CD4-positive, alpha-beta T cell treated with Interleukin-6 for 4 hours (primary cell): ENCODE results near the gene TTC27.
A peak's percentile ranks its signal among the peaks of the same experiment; 100 is the strongest.
"Not testable (repeated sequence)": the region's sequence is repeated elsewhere in the genome, so short reads cannot be mapped to it uniquely, and the experiment has no call there.

Source experiments
- DNase-seq: peaks from one replicate; pipeline ENCODE4 v3.0.0-alpha.2; 2020; ENCODE audit warnings: mixed read lengths

The TTC27 gene

DNA sequence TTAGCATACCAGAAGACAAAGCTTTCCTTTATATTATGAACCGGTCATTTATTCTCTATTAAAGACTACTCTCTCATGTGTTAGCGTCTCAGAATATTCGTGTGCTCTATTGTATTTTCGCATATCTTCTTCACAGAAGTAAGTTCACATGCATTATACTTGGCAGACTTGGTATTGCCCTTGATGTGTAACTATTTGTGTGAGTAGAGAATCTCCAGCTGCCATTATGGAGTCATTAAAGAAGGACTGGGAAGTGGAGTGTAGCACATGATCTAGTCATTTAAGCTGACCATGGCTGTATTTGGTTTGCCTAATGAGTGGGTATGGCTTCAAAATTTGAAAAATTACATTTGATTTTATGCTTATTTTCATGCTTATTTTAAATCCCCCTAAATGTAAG lies 92.9 kb downstream of the TTC27 start:
- DNase-seq: no peak

DNA sequence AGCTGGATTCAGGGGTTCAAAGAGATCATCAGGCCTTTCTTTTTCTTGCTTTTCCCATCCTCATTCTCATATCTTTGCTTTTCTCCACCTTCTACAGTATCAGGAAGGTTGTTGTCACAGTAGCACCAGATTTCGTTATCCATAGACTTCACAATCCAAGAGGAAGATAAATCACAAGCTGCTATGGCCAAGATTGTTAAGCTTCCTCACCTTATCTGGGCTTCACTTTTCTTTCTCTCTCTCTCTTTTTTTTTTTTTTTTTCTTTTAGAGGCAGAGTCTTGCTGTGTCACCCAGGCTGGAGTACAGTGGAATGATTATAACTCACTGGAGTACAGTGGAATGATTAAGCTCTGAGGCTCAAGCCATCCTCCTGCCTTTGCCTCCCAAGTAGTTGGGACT lies 93.5 kb downstream of the TTC27 start:
- DNase-seq: no peak

DNA sequence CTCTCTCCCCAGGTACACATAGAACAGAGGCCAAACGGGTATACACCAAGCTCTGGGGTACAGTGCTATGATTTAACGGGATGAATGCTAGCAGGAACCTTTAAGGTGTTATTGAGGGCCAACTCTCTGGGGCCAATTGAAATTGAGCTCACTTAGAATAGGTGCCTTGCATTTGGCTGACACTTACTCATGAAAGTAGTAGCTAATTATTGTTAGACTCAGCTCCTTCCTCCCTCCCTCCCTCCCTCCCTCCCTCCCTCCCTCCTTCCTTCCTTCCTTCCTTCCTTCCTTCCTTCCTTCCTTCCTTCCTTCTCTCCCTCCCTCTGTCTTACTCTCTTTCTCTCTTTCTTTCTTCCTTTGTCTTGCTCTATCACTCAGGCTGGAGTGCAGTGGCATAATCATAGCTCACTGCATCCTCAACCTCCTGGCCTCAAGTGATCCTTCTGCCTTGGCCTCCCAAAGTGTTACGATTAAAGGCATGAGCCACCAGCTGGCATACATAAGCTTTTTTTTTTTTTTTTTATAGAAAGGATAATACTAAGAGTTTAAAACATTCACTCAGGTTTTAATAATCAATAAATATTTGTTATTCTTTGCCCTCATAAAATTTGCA lies 95.7 kb downstream of the TTC27 start:
- no peak for DNase-seq

DNA sequence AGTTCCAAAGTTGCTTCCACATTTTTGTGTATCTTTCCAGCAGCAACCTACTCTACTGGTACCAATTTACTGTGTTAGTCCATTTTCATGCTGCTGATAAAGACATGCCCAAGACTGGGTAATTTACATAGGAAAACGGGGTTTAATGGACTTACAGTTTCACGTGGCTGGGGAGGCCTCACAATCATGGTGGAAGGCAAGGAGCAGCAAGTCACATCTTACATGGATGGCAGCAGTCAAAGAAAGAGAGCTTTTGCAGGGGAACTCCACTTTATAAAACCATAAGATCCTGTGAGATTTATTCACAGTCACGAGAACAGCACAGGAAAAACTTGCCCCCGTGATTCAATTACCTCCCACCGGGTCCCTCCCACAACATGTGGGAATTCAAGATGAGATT lies 98.8 kb downstream of the TTC27 start:
- not testable (repeated sequence) for DNase-seq

DNA sequence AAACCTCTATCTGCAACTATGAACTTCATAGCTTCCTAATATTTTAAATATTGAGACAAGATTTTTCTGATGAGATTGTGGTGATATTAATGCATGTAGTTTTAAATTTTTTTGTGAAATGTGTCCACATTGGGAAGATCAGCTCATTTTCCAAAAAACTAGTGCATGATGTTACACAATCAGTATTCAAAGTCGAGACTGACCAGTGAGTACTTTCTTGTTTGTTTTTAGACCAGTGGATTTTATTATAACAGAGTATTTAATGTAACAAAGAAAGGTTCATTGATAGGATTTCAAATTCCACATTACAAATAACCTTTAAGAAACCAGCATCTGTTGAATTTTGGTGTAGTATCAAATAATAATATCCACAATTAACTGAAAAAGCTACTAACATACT lies 99.3 kb downstream of the TTC27 start:
- no peak for DNase-seq

DNA sequence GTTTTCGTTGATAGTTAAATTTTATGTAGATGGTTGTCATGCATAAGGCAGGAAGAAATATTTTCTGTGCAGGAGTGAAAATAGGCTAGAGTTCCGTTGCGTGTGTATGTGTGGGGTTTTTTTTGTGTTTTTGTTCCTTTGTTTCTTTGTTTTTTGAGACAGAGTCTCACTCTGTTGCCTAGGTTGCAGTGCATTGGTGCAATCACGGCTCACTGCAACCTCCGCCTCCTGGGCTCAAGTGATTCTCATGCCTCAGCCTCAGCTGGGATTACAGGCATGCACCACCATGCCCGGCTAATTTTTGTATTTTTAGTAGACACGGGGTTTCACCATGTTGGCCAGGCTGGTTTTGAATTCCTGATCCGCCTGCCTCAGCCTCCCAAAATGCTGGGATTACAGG lies 103.1 kb downstream of the TTC27 start:
- DNase-seq: not testable (repeated sequence)

DNA sequence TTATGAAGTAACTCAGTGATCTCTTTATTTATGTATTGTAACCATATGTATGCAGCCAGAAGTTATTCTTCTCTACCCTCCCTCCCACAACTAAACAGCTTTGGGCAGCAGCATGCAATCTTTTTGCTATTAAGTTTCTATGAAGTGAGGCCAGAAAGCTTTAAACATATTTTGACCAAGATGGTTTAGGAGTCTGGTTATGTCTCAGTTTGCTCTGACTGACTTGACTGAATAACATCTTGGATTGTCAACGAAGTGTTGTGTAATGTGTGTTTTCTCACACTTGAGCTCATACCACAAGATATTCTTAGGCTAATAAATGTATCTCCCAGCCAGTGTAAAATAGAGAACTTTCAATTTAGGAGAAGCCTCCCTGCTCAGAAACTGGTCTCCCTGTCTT lies 104.3 kb downstream of the TTC27 start:
- DNase-seq: no peak

DNA sequence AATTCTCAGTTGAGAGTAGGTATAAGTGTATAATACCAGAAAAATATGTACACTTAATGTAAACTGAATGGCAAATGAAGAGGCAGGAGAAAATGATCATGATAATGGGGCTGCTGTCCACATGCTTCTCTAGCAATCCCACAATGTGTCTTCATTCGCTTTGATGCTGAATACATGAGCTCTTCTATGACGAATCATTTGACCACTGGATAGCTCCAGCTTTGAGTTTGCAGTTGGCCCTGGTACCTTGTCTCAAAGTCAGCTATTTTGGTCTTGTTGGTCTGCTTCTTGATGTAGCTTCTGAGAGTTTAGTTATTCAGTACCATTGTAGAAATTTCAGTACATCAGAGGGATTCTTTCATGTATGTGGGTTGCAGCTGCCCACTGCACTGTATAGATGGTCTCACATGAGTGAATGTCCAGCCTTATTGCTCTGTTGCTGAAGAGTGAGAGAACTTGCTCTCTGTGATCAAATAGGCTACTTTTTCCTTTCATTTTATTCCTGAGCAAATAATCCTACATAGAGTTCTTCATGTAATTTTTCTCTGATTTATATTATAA lies 105.1 kb downstream of the TTC27 start:
- DNase-seq: no peak

DNA sequence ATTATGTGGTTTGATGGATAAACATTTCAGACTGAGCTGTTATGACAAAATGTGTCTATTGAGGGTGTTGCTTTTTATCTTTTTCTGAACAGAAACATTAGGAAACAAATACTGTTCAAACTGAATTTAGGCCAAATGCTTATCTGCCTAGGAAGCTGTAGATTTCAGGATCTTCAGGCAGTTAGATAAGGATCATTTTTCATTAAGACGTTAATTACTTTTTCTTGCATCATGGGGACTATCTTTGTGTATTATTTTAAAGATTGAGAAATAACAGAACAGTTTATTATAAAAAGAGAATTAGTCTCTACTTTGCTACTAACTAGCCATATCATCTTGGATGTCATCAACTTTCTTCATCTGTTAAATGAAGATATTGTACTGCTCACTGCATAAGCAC lies 107.5 kb downstream of the TTC27 start:
- DNase-seq: no peak

DNA sequence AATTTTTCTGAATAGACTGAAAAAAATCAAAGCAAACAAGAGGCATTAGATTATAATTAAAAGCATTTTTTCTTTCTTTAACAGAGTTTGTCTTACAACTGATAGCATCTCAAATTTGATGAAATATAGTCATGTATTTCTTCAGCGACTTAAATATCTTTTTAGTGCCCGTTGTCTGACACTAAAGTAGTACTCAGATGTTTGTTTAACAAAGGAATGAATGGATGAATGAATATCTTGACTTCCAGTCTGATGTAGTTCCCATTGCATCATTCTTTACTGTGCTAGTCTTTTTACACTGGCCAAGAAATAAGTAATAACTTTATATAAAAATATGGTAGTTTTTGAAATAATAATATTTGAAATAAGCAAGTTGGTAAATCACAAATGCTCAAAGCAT lies 111.1 kb downstream of the TTC27 start:
- DNase-seq: no peak

DNA sequence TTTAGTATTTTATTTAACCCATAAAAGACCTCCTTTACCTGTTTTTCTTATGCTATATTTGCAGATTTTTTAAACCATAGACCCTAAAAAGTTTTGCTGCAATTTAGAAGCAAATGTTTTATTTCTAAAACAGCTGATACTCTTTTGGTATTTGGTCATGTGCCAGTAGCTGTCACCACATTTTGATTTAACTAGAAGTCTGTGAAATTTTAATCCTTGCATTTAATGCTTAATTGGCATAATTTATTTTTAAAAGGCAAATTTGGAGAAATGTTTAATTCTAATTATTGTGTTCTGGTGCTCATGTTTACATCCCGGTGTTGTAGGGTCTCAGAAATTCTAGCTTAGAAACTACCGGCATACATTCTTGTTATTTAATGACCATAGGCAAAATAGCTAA lies 111.8 kb downstream of the TTC27 start:
- no peak for DNase-seq

DNA sequence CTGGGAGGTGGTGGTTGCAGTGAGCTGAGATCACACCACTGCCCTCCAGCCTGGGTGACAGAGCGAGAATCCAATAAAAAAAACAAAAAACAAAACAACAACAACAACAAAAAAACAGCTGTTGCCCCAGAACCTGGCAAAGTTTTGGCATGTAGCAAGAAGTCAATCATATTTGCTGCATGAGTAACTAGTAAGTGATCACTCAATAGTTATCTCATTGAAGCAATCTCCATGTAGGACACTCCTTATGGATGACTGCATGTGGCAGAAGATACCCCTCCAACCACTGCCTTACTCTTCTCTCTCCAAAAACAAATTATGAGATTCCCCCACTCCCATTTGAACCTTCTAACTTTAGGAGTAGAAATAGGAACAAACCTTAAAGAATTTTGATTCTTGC lies 113.7 kb downstream of the TTC27 start:
- DNase-seq: no peak

DNA sequence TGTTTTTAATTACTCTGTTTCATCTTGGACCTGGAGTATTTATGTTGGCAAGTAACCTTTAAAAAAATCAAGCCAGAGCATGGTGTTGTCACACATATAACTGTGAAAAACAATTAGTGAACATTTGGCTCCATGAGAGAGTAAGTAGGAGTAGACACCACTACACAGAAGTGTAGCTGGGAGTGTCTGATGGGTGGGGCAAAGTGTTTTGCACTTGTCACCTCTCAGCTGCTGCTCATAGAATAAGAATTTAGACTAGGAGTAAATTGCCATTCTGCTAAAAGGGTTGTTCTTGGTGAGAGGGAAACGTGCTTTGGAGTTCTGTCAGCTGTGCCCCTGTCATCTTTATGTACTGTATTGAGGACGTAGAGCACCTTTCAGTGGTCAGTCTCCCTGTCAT lies 114.5 kb downstream of the TTC27 start:
- DNase-seq: no peak

DNA sequence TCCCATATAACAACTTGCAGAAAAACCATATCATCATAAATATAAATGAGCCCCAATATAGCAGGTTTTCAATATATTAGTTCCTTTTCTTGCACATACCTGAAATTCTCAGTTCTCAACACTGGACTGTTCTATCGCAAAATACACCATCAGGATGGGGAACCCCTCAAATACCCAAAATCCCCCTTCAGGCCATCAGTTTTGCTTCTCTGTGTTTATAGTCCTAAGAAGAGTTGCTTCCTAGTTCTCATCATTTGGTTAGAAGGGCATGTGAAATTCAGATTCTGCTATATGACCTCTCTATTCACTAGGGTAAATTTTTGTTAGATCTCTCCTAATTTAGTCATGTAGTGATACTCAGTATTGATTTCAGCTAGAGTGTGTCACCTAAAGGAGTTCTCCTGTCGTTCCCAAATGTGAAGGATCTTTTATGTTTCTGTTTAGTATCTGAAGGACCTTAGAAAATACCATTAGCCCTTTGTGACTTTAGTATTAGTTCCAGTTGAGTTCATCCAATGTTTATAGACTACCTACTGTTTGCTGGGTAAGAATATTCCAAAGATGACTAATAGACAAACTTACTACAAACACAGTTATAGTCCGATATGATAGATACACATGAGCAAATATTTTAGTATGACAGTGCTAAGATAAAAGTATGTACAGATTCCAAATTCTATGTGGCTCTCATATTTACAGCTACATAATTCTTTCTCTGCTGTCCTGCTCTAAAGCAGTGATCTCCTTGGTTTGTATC lies 115.8 kb downstream of the TTC27 start:
- DNase-seq: no peak

DNA sequence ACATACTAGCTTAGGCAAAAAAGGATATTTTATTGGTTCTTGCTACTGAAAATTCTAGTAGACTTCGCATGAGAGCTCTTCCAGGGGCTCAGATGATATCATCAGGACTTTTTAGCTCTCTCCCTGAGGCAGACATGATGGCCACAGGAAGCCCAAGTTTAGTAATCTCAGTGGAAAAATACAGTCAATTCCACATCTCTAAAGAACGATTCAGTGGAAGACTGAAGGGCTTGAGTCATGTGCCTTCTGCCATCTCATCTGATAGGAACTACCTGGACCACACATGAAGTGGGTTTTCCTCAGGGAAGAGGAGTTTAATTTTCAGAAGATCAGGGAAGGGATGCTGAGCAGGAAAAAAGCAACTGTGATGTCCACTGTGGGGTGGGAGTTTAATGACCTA lies 117.3 kb downstream of the TTC27 start:
- DNase-seq: no peak

DNA sequence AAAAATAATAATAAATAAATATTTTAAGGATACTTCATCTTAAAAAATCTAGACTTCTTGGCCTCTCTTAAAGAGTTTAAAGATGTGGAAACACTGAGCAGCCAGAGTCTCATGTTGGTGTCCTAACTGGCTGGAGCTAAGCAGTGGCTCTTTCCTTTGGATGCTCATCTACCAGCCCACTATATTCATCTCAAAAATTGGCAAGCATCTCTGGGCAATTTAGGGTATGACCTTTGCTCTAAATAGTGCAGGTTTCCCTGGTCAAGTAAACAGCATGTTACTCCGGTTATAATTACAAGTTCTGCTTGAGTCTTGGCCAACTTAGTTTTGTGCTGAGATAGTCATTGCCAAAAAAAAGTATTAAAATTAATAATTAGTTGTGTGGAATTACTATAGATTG lies 117.8 kb downstream of the TTC27 start:
- DNase-seq: no peak

DNA sequence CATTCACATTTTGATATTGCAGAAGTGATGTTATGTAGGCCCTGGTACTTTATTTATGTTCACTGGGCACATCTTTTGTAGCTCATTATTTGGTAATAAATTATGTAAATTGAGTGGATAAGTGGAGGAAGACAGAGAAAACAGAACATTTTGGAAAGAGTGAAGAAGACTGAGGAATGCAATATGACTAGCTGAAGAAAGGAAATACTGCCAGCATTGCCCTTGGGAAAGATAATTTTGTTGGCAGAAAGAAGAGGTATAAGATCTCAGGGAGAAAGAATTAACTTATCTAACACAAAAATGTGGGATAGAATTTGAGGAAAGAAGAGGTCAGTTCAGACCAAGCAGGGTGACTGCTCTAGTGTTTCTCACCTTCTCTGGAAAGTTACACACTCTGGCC lies 118.8 kb downstream of the TTC27 start:
- DNase-seq: no peak

DNA sequence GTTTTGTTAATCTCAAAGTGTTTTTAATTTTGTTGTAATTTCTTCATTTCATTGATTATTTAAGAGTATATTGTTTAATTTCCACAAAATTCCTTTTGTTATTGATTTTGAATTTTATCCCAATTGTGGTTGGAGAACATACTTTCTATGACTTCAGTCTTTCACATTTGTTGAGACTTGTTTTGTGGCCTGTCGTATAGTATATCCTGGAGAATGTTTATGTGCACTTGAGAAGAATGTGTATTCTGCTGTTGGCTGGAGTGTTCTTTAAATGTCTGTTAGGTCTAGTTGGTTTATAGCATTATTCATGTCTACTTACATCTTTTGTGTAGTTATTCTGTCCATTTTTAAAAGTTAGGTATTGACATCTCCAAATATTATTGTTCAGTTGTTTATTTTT lies 120.3 kb downstream of the TTC27 start:
- no peak for DNase-seq

DNA sequence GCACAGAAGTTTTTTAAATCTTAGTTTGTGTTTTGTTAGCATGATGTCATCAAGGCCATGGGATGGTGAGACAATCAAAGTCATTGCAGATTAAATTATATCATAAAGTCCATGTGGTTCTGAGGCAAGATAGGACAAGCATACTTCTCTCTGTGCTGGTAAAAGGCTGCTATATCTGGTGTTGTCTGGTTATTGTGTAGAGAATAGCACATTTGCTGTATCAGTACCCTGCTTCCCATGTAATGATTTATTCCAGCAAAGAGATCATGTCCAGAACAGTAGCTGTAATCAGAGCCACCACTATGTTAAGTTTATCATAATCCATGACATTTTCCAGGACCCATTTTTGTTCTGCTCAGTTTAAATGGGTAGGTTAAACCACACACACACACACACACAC lies 123.0 kb downstream of the TTC27 start:
- DNase-seq: no peak

DNA sequence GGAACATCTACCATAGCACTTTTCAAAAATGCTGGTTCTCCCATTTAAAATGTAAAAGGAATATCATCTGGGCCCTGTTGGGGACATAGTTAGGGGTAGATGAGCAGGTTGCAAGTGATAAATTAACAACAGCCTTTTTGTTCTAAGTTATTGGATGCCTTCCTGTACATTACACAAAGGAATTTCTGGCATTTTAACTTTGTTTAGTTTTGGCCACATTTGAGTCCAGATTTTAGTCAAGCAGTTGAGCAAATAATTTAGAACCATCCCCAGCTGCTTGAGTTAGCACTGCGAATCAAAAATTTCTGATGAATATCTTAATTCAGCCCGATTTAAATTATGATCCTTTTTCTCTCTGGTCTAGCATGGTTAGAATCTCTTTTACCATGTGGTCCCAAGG lies 124.4 kb downstream of the TTC27 start:
- no peak for DNase-seq

DNA sequence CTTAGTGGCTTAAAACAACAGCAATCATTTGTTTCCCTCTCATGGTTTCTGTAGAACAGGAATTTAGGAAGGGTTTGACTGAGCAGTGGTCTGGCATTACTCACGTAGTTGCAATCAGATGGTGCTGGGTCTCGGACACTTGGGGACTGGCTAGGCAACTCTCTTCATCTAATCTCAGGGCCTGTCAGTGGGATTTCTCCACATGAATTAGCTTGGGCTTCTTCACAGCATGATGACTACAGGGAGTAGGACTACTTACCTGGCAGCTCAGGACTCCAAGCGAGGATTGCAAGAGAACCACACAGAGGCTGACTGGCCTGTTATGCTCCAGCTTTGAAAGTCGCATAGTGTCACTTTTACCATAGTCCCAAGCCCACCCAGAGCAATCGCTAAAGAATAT lies 125.1 kb downstream of the TTC27 start:
- no peak for DNase-seq

DNA sequence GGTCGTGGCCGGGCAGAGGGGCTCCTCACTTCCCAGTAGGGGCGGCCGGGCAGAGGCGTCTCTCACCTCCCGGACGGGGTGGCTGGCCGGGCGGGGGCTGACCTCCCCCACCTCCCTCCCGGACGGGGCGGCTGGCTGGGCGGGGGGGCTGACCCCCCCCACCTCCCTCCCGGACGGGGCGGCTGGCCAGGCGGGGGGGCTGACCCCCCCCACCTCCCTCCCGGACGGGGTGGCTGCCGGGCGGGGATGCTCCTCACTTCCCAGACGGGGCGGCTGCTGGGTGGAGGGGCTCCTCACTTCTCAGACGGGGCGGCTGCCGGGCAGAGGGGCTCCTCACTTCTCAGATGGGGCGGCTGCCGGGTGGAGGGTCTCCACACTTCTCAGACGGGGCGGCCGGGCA lies 126.8 kb downstream of the TTC27 start:
- DNase-seq: not testable (repeated sequence)

DNA sequence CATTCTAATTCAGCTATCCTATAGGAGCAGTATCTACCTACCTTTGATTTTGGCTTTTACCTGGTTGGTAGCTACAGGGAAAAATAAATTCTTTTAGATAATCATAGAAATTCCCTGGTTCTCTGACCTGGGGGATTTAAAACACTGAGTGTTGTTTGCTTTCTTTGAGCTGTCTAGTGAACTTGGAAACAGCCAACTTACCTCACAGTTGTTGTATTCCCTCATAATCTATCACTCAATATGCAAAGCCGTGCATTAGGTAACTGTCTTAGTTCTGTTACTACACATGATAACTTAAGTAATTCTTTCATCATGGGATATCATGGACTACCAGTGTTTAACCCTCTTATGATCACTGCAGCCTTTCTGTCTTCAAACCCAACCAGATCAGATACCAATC lies 127.8 kb downstream of the TTC27 start:
- DNase-seq: no peak

DNA sequence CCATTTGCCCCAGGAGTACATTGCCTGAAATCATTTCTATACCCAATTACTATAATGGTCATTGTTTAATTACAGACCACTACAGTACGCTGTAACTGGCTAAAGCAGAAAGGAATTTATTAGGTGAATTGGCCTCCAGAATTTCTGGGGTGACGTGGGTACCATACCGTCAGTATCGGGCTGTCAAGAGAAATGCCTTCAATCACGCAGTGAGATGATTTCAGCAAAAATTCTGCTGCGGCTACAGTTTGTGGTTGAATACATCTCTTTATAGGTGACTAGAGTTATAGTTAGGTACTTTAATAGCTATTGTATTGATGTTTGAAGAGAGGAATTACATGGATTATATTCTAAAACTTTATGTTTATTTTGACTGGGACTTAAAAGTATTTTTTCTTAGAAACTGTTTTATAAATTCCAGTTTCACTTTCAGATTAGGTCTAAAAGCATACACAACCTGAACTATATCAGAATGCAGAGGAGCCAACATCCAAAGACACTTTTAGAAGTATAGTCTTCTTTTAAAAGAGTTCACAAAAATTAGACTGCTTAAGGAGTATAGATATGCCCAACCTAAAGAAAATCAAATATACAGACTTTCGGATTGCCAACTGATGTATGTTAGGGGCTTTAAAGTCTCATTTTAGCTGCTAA lies 128.4 kb downstream of the TTC27 start:
- peak; percentile 9 for DNase-seq
